H9 (cell line): ENCODE results near the gene KREMEN1. TPM values are rescaled to one million over a fixed set of nuclear protein-coding genes. Genes with fewer than 3 reads are reported as not detected.
A peak's percentile ranks its signal among the peaks of the same experiment; 100 is the strongest.

ENCODE experiments used
- DNase-seq: peaks from one replicate; pipeline ENCODE4 v3.0.0-alpha.2; 2017
- H2AFZ ChIP-seq: one replicate; pipeline ENCODE4 v1.6.1; 2013; ENCODE audit warnings: mild to moderate bottlenecking, low read length, control low read depth, moderate library complexity
- H2AK5ac ChIP-seq: 2 replicates; pipeline ENCODE4 v1.6.1; 2013; ENCODE audit warnings: low read length, control low read depth, mixed read lengths; ENCODE audit not compliant: insufficient read length
- H2BK120ac ChIP-seq: one replicate; pipeline ENCODE4 v1.6.1; 2013; ENCODE audit warnings: low read depth, mild to moderate bottlenecking, low read length, control low read depth, inconsistent platforms; ENCODE audit not compliant: poor library complexity, severe bottlenecking
- H2BK12ac ChIP-seq: 2 replicates; pipeline ENCODE4 v1.6.1; 2013; ENCODE audit warnings: low read length, control low read depth, mixed read lengths, low read depth; ENCODE audit not compliant: insufficient read length
- H2BK15ac ChIP-seq: 2 replicates; pipeline ENCODE4 v1.6.1; 2013; ENCODE audit warnings: low read depth, low read length, control low read depth
- H2BK20ac ChIP-seq: one replicate; pipeline ENCODE4 v1.6.1; 2013; ENCODE audit warnings: low read depth, mild to moderate bottlenecking, low read length, control low read depth, inconsistent platforms; ENCODE audit not compliant: poor library complexity, severe bottlenecking
- H2BK5ac ChIP-seq: 2 replicates; pipeline ENCODE4 v1.6.1; 2013; ENCODE audit warnings: low read length, control low read depth, mixed read lengths; ENCODE audit not compliant: insufficient read length
- H3K14ac ChIP-seq: 2 replicates; pipeline ENCODE4 v1.6.1; 2013; ENCODE audit warnings: low read length, control low read depth; ENCODE audit not compliant: insufficient read depth
- H3K18ac ChIP-seq: 2 replicates; pipeline ENCODE4 v1.6.1; 2013; ENCODE audit warnings: low read depth, mild to moderate bottlenecking, mixed read lengths, low read length, control low read depth; ENCODE audit not compliant: insufficient read length
- H3K23ac ChIP-seq: 2 replicates; pipeline ENCODE4 v1.6.1; 2013; ENCODE audit warnings: low read length, control low read depth, mixed read lengths, low read depth; ENCODE audit not compliant: insufficient read length
- H3K23me2 ChIP-seq: 2 replicates; pipeline ENCODE4 v1.6.1; 2013; ENCODE audit warnings: low read depth, mild to moderate bottlenecking, mixed read lengths, low read length, control low read depth; ENCODE audit not compliant: insufficient read length, poor library complexity, severe bottlenecking
- H3K27ac ChIP-seq: 2 replicates; pipeline ENCODE4 v1.5.1; 2013; ENCODE audit warnings: low read length, control low read depth, mixed read lengths, low read depth; ENCODE audit not compliant: insufficient read length
- H3K27me3 ChIP-seq: 2 replicates; pipeline ENCODE4 v1.6.1; 2013; ENCODE audit warnings: low read length, control low read depth, inconsistent platforms; ENCODE audit not compliant: insufficient read depth
- H3K4ac ChIP-seq: 2 replicates; pipeline ENCODE4 v1.6.1; 2013; ENCODE audit warnings: low read depth, mild to moderate bottlenecking, control low read depth, inconsistent platforms, low read length, moderate library complexity
- H3K4me1 ChIP-seq: 2 replicates; pipeline ENCODE4 v1.6.1; 2013; ENCODE audit warnings: low read length, control low read depth, inconsistent platforms; ENCODE audit not compliant: insufficient read depth
- H3K4me2 ChIP-seq: 2 replicates; pipeline ENCODE4 v1.6.1; 2013; ENCODE audit warnings: low read length, control low read depth, mixed read lengths; ENCODE audit not compliant: insufficient read length, insufficient read depth
- H3K56ac ChIP-seq: 2 replicates; pipeline ENCODE4 v1.6.1; 2013; ENCODE audit warnings: low read depth, mild to moderate bottlenecking, mixed read lengths, low read length, control low read depth; ENCODE audit not compliant: insufficient read length
- H3K79me1 ChIP-seq: 2 replicates; pipeline ENCODE4 v1.6.1; 2013; ENCODE audit warnings: low read depth, mild to moderate bottlenecking, moderate library complexity, low read length, control low read depth, inconsistent platforms; ENCODE audit not compliant: insufficient read depth, poor library complexity, severe bottlenecking
- H3K79me2 ChIP-seq: 2 replicates; pipeline ENCODE4 v1.6.1; 2013; ENCODE audit warnings: low read length, control low read depth, inconsistent platforms; ENCODE audit not compliant: insufficient read depth
- H3K9ac ChIP-seq: 2 replicates; pipeline ENCODE4 v1.6.1; 2013; ENCODE audit warnings: low read length, control low read depth, mixed read lengths; ENCODE audit not compliant: insufficient read length; ENCODE audit errors: extremely low read depth
- H3K9me3 ChIP-seq: one replicate; pipeline ENCODE4 v1.6.1; 2013; ENCODE audit warnings: low read depth, low read length, inconsistent platforms; ENCODE audit not compliant: control insufficient read depth
- H3T11ph ChIP-seq: one replicate; pipeline ENCODE4 v1.6.1; 2013; ENCODE audit warnings: mild to moderate bottlenecking, low read length, control low read depth, inconsistent platforms
- H4K20me1 ChIP-seq: one replicate; pipeline ENCODE4 v1.6.1; 2013; ENCODE audit not compliant: control insufficient read depth, insufficient read length, insufficient read depth
- H4K5ac ChIP-seq: 2 replicates; pipeline ENCODE4 v1.6.1; 2013; ENCODE audit warnings: low read depth, mild to moderate bottlenecking, mixed read lengths, low read length, control low read depth; ENCODE audit not compliant: insufficient read length
- H4K8ac ChIP-seq: replicated peaks from 2 replicates; pipeline ENCODE4 v1.6.1; 2013; ENCODE audit warnings: low read length, control low read depth, mixed read lengths, low read depth; ENCODE audit not compliant: insufficient read length
- H4K91ac ChIP-seq: 2 replicates; pipeline ENCODE4 v1.6.1; 2013; ENCODE audit warnings: low read depth, mild to moderate bottlenecking, moderate library complexity, mixed read lengths, low read length, control low read depth; ENCODE audit not compliant: insufficient read length
- H3K27ac Mint-ChIP-seq, 3 experiments: 2 replicates in 2 of 3; 3 replicates in 1 of 3; pipeline ENCODE4 v1.8.0; 2020 to 2021; ENCODE audit warnings: mixed read lengths in 3 of 3, mild to moderate bottlenecking in 1 of 3, moderate library complexity in 1 of 3
- H3K27me3 Mint-ChIP-seq: 2 replicates; pipeline ENCODE4 v1.8.0; 2021; ENCODE audit warnings: low read depth, mild to moderate bottlenecking, moderate library complexity, mixed read lengths
- H3K36me3 Mint-ChIP-seq, 3 experiments: 2 replicates in 2 of 3; 3 replicates in 1 of 3; pipeline ENCODE4 v1.8.0; 2020 to 2021; ENCODE audit warnings: low read depth in 3 of 3, mixed read lengths in 3 of 3; ENCODE audit not compliant: insufficient read depth in 1 of 3
- H3K4me1 Mint-ChIP-seq, 2 experiments: 2 replicates each; pipeline ENCODE4 v1.8.0; 2020; ENCODE audit warnings: mixed read lengths in 2 of 2
- H3K4me3 Mint-ChIP-seq, 2 experiments: 2 replicates in 1 of 2; 3 replicates in 1 of 2; pipeline ENCODE4 v1.8.0; 2020 to 2021; ENCODE audit warnings: mild to moderate bottlenecking in 2 of 2, mixed read lengths in 2 of 2, moderate library complexity in 1 of 2
- H3K9me3 Mint-ChIP-seq, 2 experiments: 2 replicates in 1 of 2; 3 replicates in 1 of 2; pipeline ENCODE4 v1.8.0; 2020; ENCODE audit warnings: mild to moderate bottlenecking in 2 of 2, mixed read lengths in 2 of 2, moderate library complexity in 1 of 2
- WGBS: extraction: QIAGEN DNeasy Blood & Tissue Kit; methylation state at CpG from one replicate; pipeline ENCODE4 v1.1.7; 2013; ENCODE audit warnings: missing lambda C conversion rate, low lambda C conversion rate, mixed read lengths; ENCODE audit not compliant: insufficient read length; ENCODE audit errors: extremely low coverage; 5-methylcytosine and 5-hydroxymethylcytosine counted together
- total RNA-seq: library from RNA; stranded (reverse); gene quantifications from 2 replicates; pipeline ENCODE4 v1.2.1, GENCODE V29; 2021
- TF ChIP-seq, protein P1 (sequence below): fragments of 200-600 bp; sonication (generic); conservative IDR thresholded peaks from 3 replicates; pipeline ENCODE4 v1.8.0; 2021; ENCODE audit warnings: antibody characterized with exemption, mild to moderate bottlenecking

The KREMEN1 gene
- total RNA-seq, 1 experiment from 2014 or later, result 2.4 TPM

DNA sequence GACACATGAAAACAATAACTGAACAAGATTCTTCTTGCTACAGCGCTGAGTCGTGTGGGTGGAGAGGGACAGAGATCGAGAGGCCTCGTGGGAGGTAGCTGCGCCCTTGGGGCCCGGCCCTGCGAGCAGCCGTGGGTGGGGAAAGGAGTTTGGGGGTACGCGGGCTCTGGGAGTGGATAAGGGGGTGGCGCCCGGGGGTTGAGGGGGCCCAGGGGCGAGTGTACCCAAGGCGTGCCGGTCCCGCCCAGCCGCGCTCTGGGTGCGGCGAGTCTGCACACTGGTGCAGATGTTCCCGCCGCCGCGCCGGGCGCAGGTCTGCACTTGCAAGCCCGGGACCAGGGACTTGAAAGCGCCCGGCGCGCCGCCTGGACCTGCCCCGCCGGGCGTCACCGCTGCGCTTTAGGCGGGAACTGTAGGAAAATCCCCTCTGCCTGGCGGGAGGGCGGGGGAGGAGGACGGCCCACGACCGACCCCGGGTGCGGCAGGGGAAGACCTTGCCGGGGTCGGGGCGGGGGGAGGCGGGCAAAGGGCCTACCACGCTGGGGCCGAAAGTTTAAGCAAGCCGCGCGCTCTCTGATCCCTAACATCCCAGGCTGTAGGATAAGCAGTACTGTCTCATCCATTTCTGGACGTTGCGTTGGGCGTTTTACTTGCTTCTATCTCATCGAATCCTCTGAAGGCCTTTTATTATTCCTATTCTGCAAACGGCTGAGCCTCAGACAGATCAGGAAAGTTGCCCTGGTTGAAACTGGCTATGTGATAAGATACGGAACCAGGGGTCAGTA lies 1.4 kb upstream of the KREMEN1 start:
- Histone ChIP-seq H4K20me1 (no peaks in the 10 kb centered on the region), H3K27ac (no peak overlapping the region), H4K5ac (no peak overlapping the region), H2BK20ac (no peak overlapping the region), H4K8ac (no peak overlapping the region), H3K4me1 (peaks cover 3% of the 10 kb centered on the region; the same call in 1 of the 2 replicates), H2BK120ac (no peak overlapping the region), H2BK12ac (no peak overlapping the region), H2BK5ac (no peak overlapping the region), H3K79me2 (no peaks in the 10 kb centered on the region), H3K18ac (peak overlapping the region; percentile 23), H3K56ac (no peak overlapping the region), H3K23me2 (peaks cover 19% of the 10 kb centered on the region), H3K9ac (no peak overlapping the region), H3K79me1 (no peaks in the 10 kb centered on the region), H3K14ac (no peak overlapping the region), H3K4me2 (peak overlapping the region; percentile 64), H2BK15ac (no peak overlapping the region), H3K27me3 (peaks cover 18% of the 10 kb centered on the region; the same call in 1 of the 2 replicates), H3K9me3 (no peaks in the 10 kb centered on the region), H3K23ac (no peak overlapping the region), H2AK5ac (no peak overlapping the region), H4K91ac (no peak overlapping the region), H2AFZ (peak overlapping the region; percentile 88), H3K4ac (no peak overlapping the region), H3T11ph (no peak overlapping the region)
- Mint-ChIP-seq H3K36me3 (no peaks in the 10 kb centered on the region), H3K4me3 (peak overlapping the region; percentile 57 to 77), H3K27me3 (peaks cover 66% of the 10 kb centered on the region), H3K9me3 (no peaks in the 10 kb centered on the region; a peak in 1 of 5 replicates), H3K4me1 (peaks cover 21 to 23% of the 10 kb centered on the region in 2 experiments), H3K27ac (no peak overlapping the region; a peak in 1 of 7 replicates)
- no CpG with 5 or more reads among the region's 60 CpGs for WGBS
- TF ChIP-seq, protein P1, sequence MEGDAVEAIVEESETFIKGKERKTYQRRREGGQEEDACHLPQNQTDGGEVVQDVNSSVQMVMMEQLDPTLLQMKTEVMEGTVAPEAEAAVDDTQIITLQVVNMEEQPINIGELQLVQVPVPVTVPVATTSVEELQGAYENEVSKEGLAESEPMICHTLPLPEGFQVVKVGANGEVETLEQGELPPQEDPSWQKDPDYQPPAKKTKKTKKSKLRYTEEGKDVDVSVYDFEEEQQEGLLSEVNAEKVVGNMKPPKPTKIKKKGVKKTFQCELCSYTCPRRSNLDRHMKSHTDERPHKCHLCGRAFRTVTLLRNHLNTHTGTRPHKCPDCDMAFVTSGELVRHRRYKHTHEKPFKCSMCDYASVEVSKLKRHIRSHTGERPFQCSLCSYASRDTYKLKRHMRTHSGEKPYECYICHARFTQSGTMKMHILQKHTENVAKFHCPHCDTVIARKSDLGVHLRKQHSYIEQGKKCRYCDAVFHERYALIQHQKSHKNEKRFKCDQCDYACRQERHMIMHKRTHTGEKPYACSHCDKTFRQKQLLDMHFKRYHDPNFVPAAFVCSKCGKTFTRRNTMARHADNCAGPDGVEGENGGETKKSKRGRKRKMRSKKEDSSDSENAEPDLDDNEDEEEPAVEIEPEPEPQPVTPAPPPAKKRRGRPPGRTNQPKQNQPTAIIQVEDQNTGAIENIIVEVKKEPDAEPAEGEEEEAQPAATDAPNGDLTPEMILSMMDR, result no peak
- DNase-seq, result peak; percentile 72
